PC-3 (cell line): ENCODE data around the gene SPINK9. TPM values are rescaled to one million over a fixed set of nuclear protein-coding genes. Genes with fewer than 3 reads are reported as not detected.

ENCODE experiments used
- ATAC-seq: fragments of 200-7000 bp; cut with Tn5 transposase; 2 replicates; pipeline ENCODE4 v1.9.1; 2020; ENCODE audit warnings: mild to moderate bottlenecking, moderate library complexity
- BruUV-seq: library from RNA; stranded (reverse); fragments of 400-500 nt; replicated peaks from 2 replicates; lab custom pipeline; 2021; lab: Mats Ljungman, UMichigan
- CTCF ChIA-PET: fragments of 300-600 bp; sonication (Branson Sonifier 250); formaldehyde crosslinking; loops from one replicate; lab custom pipeline; 2022; ENCODE audit warnings: antibody characterized with exemption; lab: Charles Lee
- POLR2A ChIA-PET: fragments of 300-600 bp; sonication (Branson Sonifier 250); formaldehyde crosslinking; loops from one replicate; lab custom pipeline; 2022; ENCODE audit warnings: antibody characterized with exemption; ENCODE audit not compliant: unreplicated experiment; lab: Charles Lee
- DNase-seq: peaks from one replicate; pipeline ENCODE4 v3.0.0-alpha.2; 2015
- H2AFZ ChIP-seq: fragments of 300-600 bp; sonication (generic); 2 replicates; pipeline ENCODE4 v1.6.0; 2016; ENCODE audit warnings: antibody characterized with exemption, low read length
- H3F3A ChIP-seq: fragments of 300-600 bp; sonication (generic); one replicate; pipeline ENCODE4 v1.6.0; 2017; ENCODE audit warnings: antibody characterized with exemption, low read length, control low read depth, mild to moderate bottlenecking; ENCODE audit not compliant: unreplicated experiment
- H3K27ac ChIP-seq: fragments of 300-600 bp; sonication (generic); 2 replicates; pipeline ENCODE4 v1.5.1; 2016; ENCODE audit warnings: mild to moderate bottlenecking, low read length
- H3K27me3 ChIP-seq: fragments of 300-600 bp; sonication (generic); 2 replicates; pipeline ENCODE4 v1.6.1; 2016; ENCODE audit warnings: low read length, mixed read lengths
- H3K36me3 ChIP-seq: fragments of 300-600 bp; sonication (generic); 2 replicates; pipeline ENCODE4 v1.6.1; 2016; ENCODE audit warnings: low read depth, mixed run types, low read length, mixed read lengths
- H3K4me1 ChIP-seq: fragments of 300-600 bp; sonication (generic); 2 replicates; pipeline ENCODE4 v1.5.1; 2016; ENCODE audit warnings: low read length; ENCODE audit not compliant: insufficient read depth
- H3K4me2 ChIP-seq: fragments of 300-600 bp; sonication (generic); 2 replicates; pipeline ENCODE4 v1.6.0; 2016; ENCODE audit warnings: low read length
- H3K4me3 ChIP-seq: fragments of 300-600 bp; sonication (generic); 2 replicates; pipeline ENCODE4 v1.5.1; 2016; ENCODE audit warnings: mild to moderate bottlenecking, low read length, mixed read lengths
- H3K79me2 ChIP-seq: fragments of 300-600 bp; sonication (generic); 2 replicates; pipeline ENCODE4 v1.6.1; 2017; ENCODE audit warnings: low read length, mixed read lengths
- H3K9ac ChIP-seq: fragments of 300-600 bp; sonication (generic); 2 replicates; pipeline ENCODE4 v1.6.0; 2016; ENCODE audit warnings: mild to moderate bottlenecking, low read length
- H3K9me2 ChIP-seq: fragments of 300-600 bp; sonication (generic); replicated peaks from 2 replicates; pipeline ENCODE4 v1.6.1; 2016; ENCODE audit warnings: mixed run types, low read length, mixed read lengths
- H3K9me3 ChIP-seq: fragments of 300-600 bp; sonication (generic); 2 replicates; pipeline ENCODE4 v1.6.1; 2016; ENCODE audit warnings: low read length, mixed read lengths
- H4K20me1 ChIP-seq: fragments of 300-600 bp; sonication (generic); 2 replicates; pipeline ENCODE4 v1.6.1; 2016; ENCODE audit warnings: low read length, mixed read lengths
- CTCF ChIP-seq: fragments of 300-600 bp; sonication (generic); conservative IDR thresholded peaks from 2 replicates; pipeline ENCODE4 v1.5.1; 2017; ENCODE audit warnings: antibody characterized with exemption, low read depth, mild to moderate bottlenecking, low read length
- EZH2 ChIP-seq: fragments of 300-600 bp; sonication (generic); IDR thresholded peaks from one replicate; pipeline ENCODE4 v1.6.1; 2017; ENCODE audit warnings: antibody characterized with exemption, mild to moderate bottlenecking, low read length; ENCODE audit not compliant: unreplicated experiment
- EZH2phosphoT487 ChIP-seq: fragments of 300-600 bp; sonication (generic); IDR thresholded peaks from 2 replicates; pipeline ENCODE4 v1.6.1; 2018; ENCODE audit warnings: mild to moderate bottlenecking, antibody characterized with exemption, low read length, borderline replicate concordance
- intact Hi-C: fragments of 100-400 bp; cut with micrococcal nuclease; formaldehyde crosslinking; loops from 2 replicates; pipeline ENCODE4 v1.9.0; 2023
- total RNA-seq: library from RNA; depleted of rRNA; stranded (reverse); fragments of >200 nt; gene quantifications from 2 replicates; pipeline ENCODE4 v1.2.3, GENCODE V29; 2014

Gene SPINK9
- total RNA-seq, 1 experiment from 2014 or later: not detected

- intact Hi-C loops: no loop called here
- H2AFZ ChIP-seq: no peak overlapping the region
- peak; percentile 45; the same call in 1 of the 2 replicates for ATAC-seq
- H3F3A ChIP-seq: no peaks in the 10 kb centered on the region
- H3K27ac ChIP-seq: no peak overlapping the region
- H3K9ac ChIP-seq: no peak overlapping the region
- no peaks in the 10 kb centered on the region for H3K9me3 ChIP-seq
- TF ChIP-seq CTCF (no peak), EZH2 (no peak)
- POLR2A ChIA-PET: no interaction called here
- CTCF ChIA-PET: no interaction called here
- H3K9me2 ChIP-seq: 0 out of 2 replicates have a peak, but pooled peaks cover 4% of the 10 kb centered on the region
- no peak overlapping the region for H3K4me2 ChIP-seq
- no TSS peak for BruUV-seq
- no peaks in the 10 kb centered on the region for H3K27me3 ChIP-seq
- H3K36me3 ChIP-seq: no peaks in the 10 kb centered on the region
- no peak overlapping the region for H3K4me3 ChIP-seq
- no peaks in the 10 kb centered on the region for H3K79me2 ChIP-seq
- H3K4me1 ChIP-seq: no peaks in the 10 kb centered on the region
- no peak for DNase-seq
- H4K20me1 ChIP-seq: no peaks in the 10 kb centered on the region
These were observed 29.0 kb downstream of the SPINK9 start for GRCh38 chr5:148364343-148364742.

- CTCF ChIA-PET: no interaction called here
- ATAC-seq (no peak), DNase-seq (no peak)
- no peaks in the 10 kb centered on the region for H3K9me3 ChIP-seq
- POLR2A ChIA-PET: no interaction called here
- TF ChIP-seq EZH2phosphoT487 (no peak), EZH2 (no peak), CTCF (no peak)
- intact Hi-C loops: no loop called here
- H3K4me1 ChIP-seq: peaks cover 10% of the 10 kb centered on the region
- no peaks in the 10 kb centered on the region for H3K27me3 ChIP-seq
- BruUV-seq: no TSS peak
- no peak overlapping the region for H3K9ac ChIP-seq
- H3K36me3 ChIP-seq: no peaks in the 10 kb centered on the region
- no peaks in the 10 kb centered on the region for H4K20me1 ChIP-seq
- H3K27ac ChIP-seq: no peak overlapping the region
- no peaks in the 10 kb centered on the region for H3F3A ChIP-seq
- H3K4me2 ChIP-seq: no peak overlapping the region
- no peak overlapping the region for H3K4me3 ChIP-seq
- no peaks in the 10 kb centered on the region for H3K9me2 ChIP-seq
- no peaks in the 10 kb centered on the region for H3K79me2 ChIP-seq
- no peak overlapping the region for H2AFZ ChIP-seq
These were observed 32.9 kb downstream of the SPINK9 start for GRCh38 chr5:148368299-148368698.

- no peaks in the 10 kb centered on the region for H3K9me2 ChIP-seq
- BruUV-seq: no TSS peak
- no peak for DNase-seq
- no peak overlapping the region for H2AFZ ChIP-seq
- H3K9me3 ChIP-seq: no peaks in the 10 kb centered on the region
- ATAC-seq: no peak
- H3K36me3 ChIP-seq: no peaks in the 10 kb centered on the region
- TF ChIP-seq CTCF (no peak), EZH2 (no peak), EZH2phosphoT487 (no peak)
- intact Hi-C loops: loop anchor here (5.0 kb wide), 1 partner anchor 420 kb away; no protein-coding TSS in a partner anchor
- no peaks in the 10 kb centered on the region for H3K27me3 ChIP-seq
- no peak overlapping the region for H3K9ac ChIP-seq
- no peaks in the 10 kb centered on the region for H3K79me2 ChIP-seq
- H3K27ac ChIP-seq: peak overlapping the region; percentile 38
- POLR2A ChIA-PET: no interaction called here
- CTCF ChIA-PET: interaction anchor here (0.7 kb wide), 1 partner anchor 211 kb away, joined by 4 read pairs; no protein-coding TSS in a partner anchor
- no peak overlapping the region for H3K4me3 ChIP-seq
- H4K20me1 ChIP-seq: no peaks in the 10 kb centered on the region
- no peak overlapping the region for H3K4me2 ChIP-seq
- H3F3A ChIP-seq: no peaks in the 10 kb centered on the region
- peaks cover 14% of the 10 kb centered on the region for H3K4me1 ChIP-seq
These were observed 36.9 kb downstream of the SPINK9 start for GRCh38 chr5:148372166-148372725.
